ENCODE data around the gene CLEC2L. TPM values are rescaled to one million over a fixed set of nuclear protein-coding genes. Genes with fewer than 3 reads are reported as not detected.

The CLEC2L gene
- polyA plus RNA-seq, 1 of the 3 experiments (the other 2 are of a cell fraction) = not detected

DNA sequence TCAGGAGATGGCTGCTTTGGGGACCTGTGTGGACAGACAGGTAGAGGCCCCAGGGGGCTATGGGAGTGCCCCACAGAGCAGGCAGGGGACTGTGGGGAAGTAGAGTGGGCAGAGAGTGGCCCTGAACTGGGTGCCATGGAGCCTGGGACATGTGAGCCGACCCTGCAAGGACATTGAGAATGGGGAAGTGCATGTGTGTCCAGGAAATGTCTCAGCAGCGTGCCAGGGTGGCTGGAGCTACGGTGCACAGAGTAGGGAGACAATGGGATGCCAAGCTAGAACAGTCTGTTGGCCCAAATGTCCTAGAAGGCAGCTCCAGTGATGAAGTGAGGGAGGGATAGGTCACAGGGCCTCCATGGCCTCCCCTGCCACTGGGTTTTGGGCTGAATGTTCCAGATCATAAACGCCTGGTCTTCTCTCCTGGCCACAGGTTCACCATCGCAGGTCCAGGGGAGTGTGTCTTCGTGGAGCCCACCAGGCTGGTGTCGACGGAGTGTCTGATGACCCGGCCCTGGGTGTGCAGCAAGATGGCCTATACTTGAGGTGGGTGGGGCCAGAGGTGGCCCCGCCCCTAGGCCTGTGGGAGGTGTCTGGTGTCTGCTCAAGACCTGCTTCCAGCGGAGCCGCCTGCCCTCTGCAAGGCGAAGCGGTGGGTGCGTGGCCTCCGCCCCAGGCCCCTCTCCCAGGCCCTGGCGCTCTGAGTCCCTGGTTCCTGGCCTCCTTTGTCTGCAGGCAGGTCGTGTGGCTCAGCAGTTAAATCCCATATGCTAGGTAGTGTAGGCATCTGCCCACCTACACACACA lies 20.5 kb downstream of the CLEC2L start:
- Histone ChIP-seq H2AFZ (ENCODE audit: low read depth) (no peak overlapping the region), H3F3A (replicated peaks; ENCODE audit: insufficient read depth) (no peaks in the 10 kb centered on the region), H4K20me1 (ENCODE audit: insufficient read depth) (no peaks in the 10 kb centered on the region), H3K9me3 (no peaks in the 10 kb centered on the region), H3K4me1 (ENCODE audit: control insufficient read depth in 1 of 2, insufficient read depth in 2 of 2, low read depth in 1 of 2, low read length in 1 of 2) (peaks cover 0 to 5% of the 10 kb centered on the region in 2 experiments; a peak in 1 of 4 replicates), H3K79me2 (ENCODE audit: insufficient read depth) (no peaks in the 10 kb centered on the region), H3K27ac (ENCODE audit: low read depth in 2 of 2, low read length in 1 of 2) (no peak overlapping the region), H3K9me2 (no peaks in the 10 kb centered on the region), H3K27me3 (ENCODE audit: insufficient read depth) (peaks cover 9% of the 10 kb centered on the region; the same call in 1 of the 2 replicates), H3K4me3 (ENCODE audit: low read depth in 2 of 2, low read length in 1 of 2) (no peak overlapping the region), H3K9ac (no peak overlapping the region), H3K4me2 (no peak overlapping the region), H3K36me3 (replicated peaks in 1 of 2; ENCODE audit: control insufficient read depth in 1 of 2, insufficient read depth in 2 of 2, low read length in 1 of 2) (no peaks in the 10 kb centered on the region)
- ChIA-PET POLR2A (no interaction called here), CTCF (interaction anchor here (1.6 kb wide), 1 partner anchor 41 kb away, joined by 6 read pairs; no protein-coding TSS in a partner anchor)
- peak; percentile 56 for DNase-seq
- 81% methylated on average over 18 of the region's 18 CpGs for WGBS (ENCODE audit: low lambda C conversion rate)
- TF ChIP-seq ELF1 (IDR thresholded peaks at IDR 0.05) = no peak
- TF ChIP-seq SMC3 (IDR thresholded peaks at IDR 0.05; ENCODE audit: low read depth, low read length) = no peak

DNA sequence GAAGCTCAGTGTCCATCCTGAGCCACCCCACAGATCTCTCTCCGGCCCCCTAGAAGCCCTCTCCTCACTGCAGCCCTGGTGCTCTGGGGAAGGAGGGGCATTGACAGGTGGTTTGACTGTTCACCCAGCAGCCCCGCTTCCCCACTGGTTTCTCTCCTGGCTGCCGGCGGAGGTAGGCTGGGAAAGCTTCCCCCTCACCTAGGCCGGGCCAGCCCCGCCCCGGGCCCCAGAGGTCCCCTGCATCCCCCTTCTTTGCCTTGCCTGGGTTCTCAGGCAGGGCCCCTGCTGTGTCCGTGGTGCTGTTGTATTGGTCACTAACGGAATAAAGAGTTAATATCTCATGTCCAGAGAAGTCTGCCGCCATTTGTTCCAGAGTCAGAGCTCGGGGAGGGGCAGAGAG lies 21.2 kb downstream of the CLEC2L start:
- H3K27ac ChIP-seq (ENCODE audit: low read depth in 2 of 2, low read length in 1 of 2) = no peak overlapping the region
- H3K9me2 ChIP-seq = no peaks in the 10 kb centered on the region
- H4K20me1 ChIP-seq (ENCODE audit: insufficient read depth) = no peaks in the 10 kb centered on the region
- no peaks in the 10 kb centered on the region for H3K79me2 ChIP-seq (ENCODE audit: insufficient read depth)
- no peak overlapping the region for H3K4me2 ChIP-seq
- no peaks in the 10 kb centered on the region for H3F3A ChIP-seq (replicated peaks; ENCODE audit: insufficient read depth)
- ChIA-PET CTCF (interaction anchor here (1.6 to 2.1 kb wide), 2 partner anchors 40 to 45 kb away, joined by 6 to 7 read pairs; no protein-coding TSS in a partner anchor), POLR2A (no interaction called here)
- H3K27me3 ChIP-seq (ENCODE audit: insufficient read depth) = peaks cover 9% of the 10 kb centered on the region; the same call in 1 of the 2 replicates
- H3K9me3 ChIP-seq = no peaks in the 10 kb centered on the region
- H3K4me3 ChIP-seq (ENCODE audit: low read depth in 2 of 2, low read length in 1 of 2) = no peak overlapping the region
- TF ChIP-seq FOSL2 (IDR thresholded peaks at IDR 0.05; ENCODE audit: borderline replicate concordance, low read depth) (no peak), YY1 (IDR thresholded peaks at IDR 0.05; ENCODE audit: low read depth) (no peak), IRF3 (IDR thresholded peaks at IDR 0.05; ENCODE audit: low read depth, low read length) (no peak), TCF12 (IDR thresholded peaks at IDR 0.05) (no peak)
- H3K4me1 ChIP-seq (ENCODE audit: control insufficient read depth in 1 of 2, insufficient read depth in 2 of 2, low read depth in 1 of 2, low read length in 1 of 2) = peaks cover 0 to 5% of the 10 kb centered on the region in 2 experiments; a peak in 1 of 4 replicates
- H2AFZ ChIP-seq (ENCODE audit: low read depth) = no peak overlapping the region
- no peaks in the 10 kb centered on the region for H3K36me3 ChIP-seq (replicated peaks in 1 of 2; ENCODE audit: control insufficient read depth in 1 of 2, insufficient read depth in 2 of 2, low read length in 1 of 2)
- WGBS (ENCODE audit: low lambda C conversion rate) = 69% methylated on average over 11 of the region's 11 CpGs
- DNase-seq = peak; percentile 13
- no peak overlapping the region for H3K9ac ChIP-seq

DNA sequence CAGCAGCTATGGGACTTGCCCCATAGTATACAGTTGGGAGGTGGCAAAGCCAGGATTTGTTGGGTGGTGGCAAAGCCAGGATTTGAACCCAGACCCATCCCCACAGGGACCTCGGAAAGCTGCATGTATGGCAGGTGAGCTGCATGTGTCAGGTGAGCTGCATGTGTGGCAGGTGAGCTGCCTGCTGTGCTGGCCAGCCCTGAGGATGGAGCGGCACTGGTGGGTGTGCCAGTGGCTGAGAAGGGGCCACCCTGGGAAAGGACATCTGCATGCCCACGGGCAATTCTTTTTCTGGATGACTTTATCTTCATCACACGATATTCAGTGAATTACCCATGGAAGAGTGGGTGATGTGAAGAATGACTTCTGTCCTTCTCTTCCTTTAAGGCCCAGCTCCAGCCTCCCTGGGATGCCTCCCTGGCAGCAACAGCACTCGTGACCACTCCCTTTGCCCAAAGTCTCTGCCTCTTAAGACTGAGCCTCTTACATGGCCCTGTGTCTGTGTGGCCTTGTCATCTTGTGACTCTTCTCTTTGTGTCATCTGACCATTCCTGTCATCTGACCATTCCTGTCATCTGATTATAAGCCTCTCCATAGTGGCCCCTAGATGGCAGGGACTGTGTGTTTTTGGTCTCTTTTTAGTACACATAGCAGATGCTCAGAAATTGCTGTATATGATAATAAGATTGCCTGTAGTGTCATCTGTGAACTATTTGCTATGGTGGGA lies 25.0 kb downstream of the CLEC2L start:
- H3K9me2 ChIP-seq = no peaks in the 10 kb centered on the region
- CTCF ChIA-PET = interaction anchor here (1.2 to 1.5 kb wide), 3 partner anchors 10 to 49 kb away, joined by 3 to 5 read pairs (median 4); no protein-coding TSS in a partner anchor
- no peak overlapping the region for H3K27ac ChIP-seq (ENCODE audit: low read depth in 2 of 2, low read length in 1 of 2)

More for the DNA sequence above, 25.0 kb downstream of the CLEC2L start:
- Histone ChIP-seq H3K36me3 (replicated peaks in 1 of 2; ENCODE audit: control insufficient read depth in 1 of 2, insufficient read depth in 2 of 2, low read length in 1 of 2) (no peaks in the 10 kb centered on the region), H3K9me3 (no peaks in the 10 kb centered on the region), H3K4me2 (no peak overlapping the region), H3K4me3 (ENCODE audit: low read depth in 2 of 2, low read length in 1 of 2) (no peak overlapping the region), H3F3A (replicated peaks; ENCODE audit: insufficient read depth) (no peaks in the 10 kb centered on the region), H3K4me1 (ENCODE audit: control insufficient read depth in 1 of 2, insufficient read depth in 2 of 2, low read depth in 1 of 2, low read length in 1 of 2) (peaks cover 0 to 5% of the 10 kb centered on the region in 2 experiments; a peak in 1 of 4 replicates), H4K20me1 (ENCODE audit: insufficient read depth) (no peaks in the 10 kb centered on the region), H2AFZ (ENCODE audit: low read depth) (no peak overlapping the region), H3K27me3 (ENCODE audit: insufficient read depth) (peaks cover 9% of the 10 kb centered on the region; the same call in 1 of the 2 replicates), H3K79me2 (ENCODE audit: insufficient read depth) (no peaks in the 10 kb centered on the region), H3K9ac (no peak overlapping the region)
- WGBS (ENCODE audit: low lambda C conversion rate) = 42% methylated on average over 5 of the region's 5 CpGs
- POLR2A ChIA-PET = no interaction called here
- TF ChIP-seq FOXJ3 (CRISPR knock-in tag; IDR thresholded peaks at IDR 0.05) = no peak
- TF ChIP-seq MXI1 (IDR thresholded peaks at IDR 0.05; ENCODE audit: low read depth, low read length) = no peak
- no peak for TF ChIP-seq FOSL2 (IDR thresholded peaks at IDR 0.05; ENCODE audit: borderline replicate concordance, low read depth)
- no peak for TF ChIP-seq EZH2phosphoT487 (IDR thresholded peaks at IDR 0.05; ENCODE audit: borderline replicate concordance, low read depth)
- no peak for TF ChIP-seq EP300 (IDR thresholded peaks at IDR 0.05; ENCODE audit: borderline replicate concordance in 1 of 2, low read depth in 1 of 2, low read length in 1 of 2)
- no peak for TF ChIP-seq USF1 (IDR thresholded peaks at IDR 0.05; ENCODE audit: borderline replicate concordance, low read depth)
- TF ChIP-seq, protein P1, sequence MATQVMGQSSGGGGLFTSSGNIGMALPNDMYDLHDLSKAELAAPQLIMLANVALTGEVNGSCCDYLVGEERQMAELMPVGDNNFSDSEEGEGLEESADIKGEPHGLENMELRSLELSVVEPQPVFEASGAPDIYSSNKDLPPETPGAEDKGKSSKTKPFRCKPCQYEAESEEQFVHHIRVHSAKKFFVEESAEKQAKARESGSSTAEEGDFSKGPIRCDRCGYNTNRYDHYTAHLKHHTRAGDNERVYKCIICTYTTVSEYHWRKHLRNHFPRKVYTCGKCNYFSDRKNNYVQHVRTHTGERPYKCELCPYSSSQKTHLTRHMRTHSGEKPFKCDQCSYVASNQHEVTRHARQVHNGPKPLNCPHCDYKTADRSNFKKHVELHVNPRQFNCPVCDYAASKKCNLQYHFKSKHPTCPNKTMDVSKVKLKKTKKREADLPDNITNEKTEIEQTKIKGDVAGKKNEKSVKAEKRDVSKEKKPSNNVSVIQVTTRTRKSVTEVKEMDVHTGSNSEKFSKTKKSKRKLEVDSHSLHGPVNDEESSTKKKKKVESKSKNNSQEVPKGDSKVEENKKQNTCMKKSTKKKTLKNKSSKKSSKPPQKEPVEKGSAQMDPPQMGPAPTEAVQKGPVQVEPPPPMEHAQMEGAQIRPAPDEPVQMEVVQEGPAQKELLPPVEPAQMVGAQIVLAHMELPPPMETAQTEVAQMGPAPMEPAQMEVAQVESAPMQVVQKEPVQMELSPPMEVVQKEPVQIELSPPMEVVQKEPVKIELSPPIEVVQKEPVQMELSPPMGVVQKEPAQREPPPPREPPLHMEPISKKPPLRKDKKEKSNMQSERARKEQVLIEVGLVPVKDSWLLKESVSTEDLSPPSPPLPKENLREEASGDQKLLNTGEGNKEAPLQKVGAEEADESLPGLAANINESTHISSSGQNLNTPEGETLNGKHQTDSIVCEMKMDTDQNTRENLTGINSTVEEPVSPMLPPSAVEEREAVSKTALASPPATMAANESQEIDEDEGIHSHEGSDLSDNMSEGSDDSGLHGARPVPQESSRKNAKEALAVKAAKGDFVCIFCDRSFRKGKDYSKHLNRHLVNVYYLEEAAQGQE (IDR thresholded peaks at IDR 0.05; ENCODE audit: low read depth, low read length) = no peak
- TF ChIP-seq RCOR1 (IDR thresholded peaks at IDR 0.05; ENCODE audit: low read length) = no peak
- DNase-seq = peak; percentile 30
